Transverse colon (tissue), 4 donors: Measurements from ENCODE around the gene PCF11. TPM values are rescaled to one million over a fixed set of nuclear protein-coding genes. Genes with fewer than 3 reads are reported as not detected.
A peak's percentile ranks its signal among the peaks of the same experiment; 100 is the strongest.

Experiments used
- DNase-seq: peaks from one replicate; pipeline ENCODE4 v3.0.0-alpha.2; 2019
- H3K27ac ChIP-seq, 4 donors: fragments of 200-600 bp; sonication (generic); 2 replicates each; pipeline ENCODE4 v1.5.1; 2016 to 2018; ENCODE audit warnings: inconsistent platforms in 4 of 4
- H3K27me3 ChIP-seq: fragments of 200-600 bp; sonication (generic); 2 replicates; pipeline ENCODE4 v1.5.1; 2017; ENCODE audit warnings: inconsistent platforms
- H3K36me3 ChIP-seq, 4 donors: fragments of 200-600 bp; sonication (generic); 2 replicates each; pipeline ENCODE4 v1.5.1; 2017 to 2019; ENCODE audit warnings: inconsistent platforms in 4 of 4
- H3K4me1 ChIP-seq, 4 donors: fragments of 200-600 bp; sonication (generic); 2 replicates each; pipeline ENCODE4 v1.5.1; 2017 to 2020; ENCODE audit warnings: inconsistent platforms in 4 of 4
- H3K4me3 ChIP-seq, 4 donors: fragments of 200-600 bp; sonication (generic); 1 replicate in 1 of 4; 2 replicates in 3 of 4; pipeline versions ENCODE4 v1.5.1 to v1.6.1; 2017 to 2019; ENCODE audit warnings: inconsistent platforms in 4 of 4
- H3K9me3 ChIP-seq, 2 donors: fragments of 200-600 bp; sonication (generic); 2 replicates each; pipeline ENCODE4 v1.5.1; 2017 to 2019; ENCODE audit warnings: inconsistent platforms in 2 of 2
- EP300 ChIP-seq: sonication (generic); formaldehyde crosslinking; IDR thresholded peaks from one replicate; pipeline ENCODE4 v1.6.1; 2017; ENCODE audit warnings: antibody characterized with exemption, low read depth
- POLR2A ChIP-seq: fragments of 450-650 bp; IDR thresholded peaks from one replicate; pipeline ENCODE4 v1.6.1; 2016; ENCODE audit warnings: antibody characterized with exemption, mild to moderate bottlenecking, moderate library complexity
- POLR2AphosphoS5 ChIP-seq, 3 donors: sonication (generic); formaldehyde crosslinking; IDR thresholded peaks; one replicate each; pipeline ENCODE4 v1.6.1; 2016; ENCODE audit warnings: antibody characterized with exemption in 3 of 3
- WGBS, 2 donors: methylation state at CpG; one replicate each; pipeline ENCODE4 v1.1.5; 2018; ENCODE audit warnings: low coverage in 1 of 2; 5-methylcytosine and 5-hydroxymethylcytosine counted together
- in situ Hi-C, 4 donors: fragments of 200-750 bp; cut with MboI; loops; one replicate each; pipeline versions ENCODE4 v1.15.0 to v1.15.1; 2017; ENCODE audit warnings: low sequenced_read_pairs in 3 of 4, low pct_ligation_motif_present in 1 of 4, low pct_unique_long_range_greater_than_20kb in 1 of 4
- intact Hi-C: fragments of 100-400 bp; cut with DNase I; formaldehyde crosslinking; loops from one replicate; pipeline ENCODE4 v1.15.1; 2023; ENCODE audit warnings: low total_unique reads
- total RNA-seq, 4 donors: library from RNA; depleted of rRNA; stranded (reverse); fragments of >200 nt; gene quantifications; one replicate each; pipeline ENCODE4 v1.1.0, GENCODE V29; 2016
- TF ChIP-seq, protein P1 (sequence below), 5 experiments: fragments of 200-600 bp in 3 of 5; fragments of 450-650 bp in 2 of 5; sonication (generic) in 3 of 5; IDR thresholded peaks; 1 replicate in 2 of 5; 2 replicates in 3 of 5; pipeline ENCODE4 v1.5.1; 2016 to 2017; ENCODE audit warnings: antibody characterized with exemption in 5 of 5, inconsistent platforms in 3 of 5, mild to moderate bottlenecking in 2 of 5, moderate library complexity in 1 of 5

Gene PCF11
- total RNA-seq, 4 donors from 2014 or later, result 81.1 to 346 (median 154) TPM

DNA sequence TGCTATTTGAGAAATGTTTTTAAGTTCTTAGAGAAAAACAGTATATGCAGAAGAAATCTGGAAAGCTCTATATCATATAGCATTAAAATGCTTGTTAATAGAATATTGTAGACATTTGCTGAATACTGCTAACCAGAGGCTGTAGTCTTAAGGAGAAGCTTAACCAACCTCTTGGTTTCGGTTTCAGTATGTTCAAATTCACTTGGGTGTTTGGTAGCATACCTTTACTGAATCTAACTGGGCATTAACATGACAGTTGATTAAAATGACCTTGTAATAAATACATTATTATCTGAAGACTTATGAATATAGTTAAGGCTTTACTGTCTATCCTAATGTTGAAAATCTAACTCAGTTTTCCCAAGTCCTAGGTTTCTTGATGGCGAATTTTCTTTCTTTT lies 5.4 kb downstream of the PCF11 start:
- Histone ChIP-seq H3K27me3 (no peaks in the 10 kb centered on the region), H3K4me3 (no peak overlapping the region), H3K36me3 (peaks cover 0 to 37% (median 16%) of the 10 kb centered on the region in 4 donors), H3K9me3 (no peaks in the 10 kb centered on the region), H3K27ac (peak overlapping the region; percentile 24 to 99 (median 31)), H3K4me1 (peaks cover 16 to 37% (median 33%) of the 10 kb centered on the region in 4 donors)
- TF ChIP-seq, protein P1, sequence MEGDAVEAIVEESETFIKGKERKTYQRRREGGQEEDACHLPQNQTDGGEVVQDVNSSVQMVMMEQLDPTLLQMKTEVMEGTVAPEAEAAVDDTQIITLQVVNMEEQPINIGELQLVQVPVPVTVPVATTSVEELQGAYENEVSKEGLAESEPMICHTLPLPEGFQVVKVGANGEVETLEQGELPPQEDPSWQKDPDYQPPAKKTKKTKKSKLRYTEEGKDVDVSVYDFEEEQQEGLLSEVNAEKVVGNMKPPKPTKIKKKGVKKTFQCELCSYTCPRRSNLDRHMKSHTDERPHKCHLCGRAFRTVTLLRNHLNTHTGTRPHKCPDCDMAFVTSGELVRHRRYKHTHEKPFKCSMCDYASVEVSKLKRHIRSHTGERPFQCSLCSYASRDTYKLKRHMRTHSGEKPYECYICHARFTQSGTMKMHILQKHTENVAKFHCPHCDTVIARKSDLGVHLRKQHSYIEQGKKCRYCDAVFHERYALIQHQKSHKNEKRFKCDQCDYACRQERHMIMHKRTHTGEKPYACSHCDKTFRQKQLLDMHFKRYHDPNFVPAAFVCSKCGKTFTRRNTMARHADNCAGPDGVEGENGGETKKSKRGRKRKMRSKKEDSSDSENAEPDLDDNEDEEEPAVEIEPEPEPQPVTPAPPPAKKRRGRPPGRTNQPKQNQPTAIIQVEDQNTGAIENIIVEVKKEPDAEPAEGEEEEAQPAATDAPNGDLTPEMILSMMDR (IDR thresholded peaks at IDR 0.05), result no peak
- no peak for TF ChIP-seq EP300
- no peak for TF ChIP-seq POLR2AphosphoS5 (IDR thresholded peaks at IDR 0.05)
- TF ChIP-seq POLR2A, result no peak
- 71% methylated on average over 2 of the region's 2 CpGs for WGBS, 2 donors
- in situ Hi-C loops, result loop anchor here in 1 of 4 donors (25.0 kb wide), 1 partner anchor 250 kb away; the partner anchor contains the start of genes DDIAS and PRCP
- intact Hi-C loops, result no loop called here
- DNase-seq, result no peak

DNA sequence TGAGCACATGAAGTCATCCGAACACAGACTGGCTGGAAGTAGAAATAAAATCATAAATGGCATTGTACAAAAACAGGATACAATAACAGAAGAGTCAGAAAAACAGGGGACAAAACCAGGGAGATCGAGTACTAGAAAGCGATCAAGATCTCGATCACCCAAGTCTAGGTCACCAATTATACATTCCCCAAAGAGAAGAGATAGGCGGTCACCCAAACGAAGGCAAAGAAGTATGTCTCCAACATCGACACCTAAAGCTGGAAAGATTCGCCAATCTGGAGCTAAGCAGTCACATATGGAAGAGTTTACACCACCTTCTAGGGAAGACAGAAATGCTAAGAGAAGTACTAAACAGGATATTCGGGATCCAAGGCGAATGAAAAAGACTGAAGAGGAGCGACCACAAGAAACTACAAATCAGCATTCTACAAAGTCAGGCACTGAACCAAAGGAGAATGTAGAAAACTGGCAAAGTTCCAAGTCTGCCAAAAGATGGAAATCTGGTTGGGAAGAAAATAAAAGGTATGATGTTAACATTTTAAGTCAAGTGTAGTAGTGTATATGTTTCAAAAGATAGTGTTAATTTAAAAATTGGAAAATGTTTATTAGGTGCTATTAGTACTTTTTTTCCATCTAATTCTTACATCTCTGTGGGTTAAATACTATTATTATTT lies 9.4 kb downstream of the PCF11 start:
- in situ Hi-C loops, result loop anchor here in 1 of 4 donors (25.0 kb wide), 1 partner anchor 254 kb away; the partner anchor contains the start of genes DDIAS and PRCP
- 95% methylated on average over 10 to 11 of the region's 11 CpGs for WGBS, 2 donors
- Histone ChIP-seq H3K4me1 (peaks cover 24 to 39% (median 36%) of the 10 kb centered on the region in 4 donors), H3K4me3 (no peak overlapping the region), H3K9me3 (no peaks in the 10 kb centered on the region), H3K36me3 (peaks cover 0 to 56% (median 28%) of the 10 kb centered on the region in 4 donors), H3K27me3 (no peaks in the 10 kb centered on the region), H3K27ac (no peak overlapping the region)
- intact Hi-C loops, result no loop called here
- peak; percentile 21 for TF ChIP-seq POLR2A
- no peak for TF ChIP-seq EP300
- no peak for DNase-seq

DNA sequence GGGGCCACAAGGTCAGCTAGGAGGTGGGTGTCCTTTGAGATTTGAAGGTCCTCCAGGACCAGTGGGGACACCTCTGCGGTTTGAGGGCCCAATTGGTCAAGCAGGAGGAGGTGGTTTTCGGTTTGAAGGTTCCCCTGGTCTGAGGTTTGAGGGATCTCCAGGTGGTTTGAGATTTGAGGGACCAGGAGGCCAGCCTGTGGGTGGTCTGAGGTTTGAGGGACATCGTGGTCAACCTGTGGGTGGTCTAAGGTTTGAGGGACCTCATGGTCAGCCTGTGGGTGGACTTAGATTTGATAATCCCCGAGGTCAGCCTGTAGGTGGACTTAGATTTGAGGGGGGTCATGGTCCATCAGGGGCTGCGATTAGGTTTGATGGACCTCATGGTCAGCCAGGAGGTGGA lies 11.8 kb downstream of the PCF11 start:
- no peak overlapping the region for H3K27ac ChIP-seq
- 97% methylated on average over 5 of the region's 5 CpGs; no CpG with 5 or more reads in 1 of the 2 donors for WGBS, 2 donors
- peaks cover 26 to 45% (median 34%) of the 10 kb centered on the region in 4 donors for H3K4me1 ChIP-seq
- no peak overlapping the region for H3K4me3 ChIP-seq
- H3K27me3 ChIP-seq, result no peaks in the 10 kb centered on the region
- H3K36me3 ChIP-seq, result peaks cover 0 to 71% (median 30%) of the 10 kb centered on the region in 4 donors
- intact Hi-C loops (no loop called here), in situ Hi-C loops (loop anchor here in 1 of 4 donors (25.0 kb wide), 1 partner anchor 256 kb away; the partner anchor contains the start of genes DDIAS and PRCP)
- H3K9me3 ChIP-seq, result no peaks in the 10 kb centered on the region
- no peak for DNase-seq
- peak; percentile 25 for TF ChIP-seq POLR2A
- TF ChIP-seq, protein P1 (IDR thresholded peaks at IDR 0.05), result no peak

- peaks cover 33 to 66% (median 44%) of the 10 kb centered on the region in 4 donors for H3K4me1 ChIP-seq
- in situ Hi-C loops (loop anchor here in 1 of 4 donors (25.0 kb wide), 1 partner anchor 259 kb away; the partner anchor contains the start of genes DDIAS and PRCP), intact Hi-C loops (no loop called here)
- WGBS, 2 donors, result 42 to 43% methylated on average over 2 of the region's 2 CpGs
- no peak overlapping the region for H3K27ac ChIP-seq
- no peak for TF ChIP-seq POLR2A
- TF ChIP-seq POLR2AphosphoS5 (IDR thresholded peaks at IDR 0.05), result no peak
- TF ChIP-seq EP300, result no peak
- TF ChIP-seq, protein P1 (IDR thresholded peaks at IDR 0.05), result no peak
- no peaks in the 10 kb centered on the region for H3K27me3 ChIP-seq
- peak overlapping the region in 1 of 4 donors; percentile 9 for H3K4me3 ChIP-seq
- H3K9me3 ChIP-seq, result no peaks in the 10 kb centered on the region
- H3K36me3 ChIP-seq, result peaks cover 0 to 65% (median 22%) of the 10 kb centered on the region in 4 donors
- no peak for DNase-seq
Measured at GRCh38 chr11:83170865-83171264, 13.9 kb downstream of the PCF11 start.
